HepG2 (cell line): ENCODE data around the gene PUS1. TPM values are rescaled to one million over a fixed set of nuclear protein-coding genes. Genes with fewer than 3 reads are reported as not detected.

Source experiments
- ATAC-seq: fragments of 200-7000 bp; cut with Tn5 transposase; 3 replicates; pipeline ENCODE4 v1.9.1; 2020; ENCODE audit warnings: mild to moderate bottlenecking, moderate library complexity
- BruUV-seq: library from RNA; stranded (reverse); fragments of 400-500 nt; replicated peaks from 2 replicates; lab custom pipeline; 2021; lab: Mats Ljungman, UMichigan
- CTCF ChIA-PET: fragments of 300-600 bp; formaldehyde crosslinking; extraction: SDS; loops from one replicate; lab custom pipeline; 2021; ENCODE audit warnings: low total read pairs, inconsistent platforms, low intra/inter-chr PET ratio; lab: Yijun Ruan, JAX
- POLR2A ChIA-PET: fragments of 350-600 bp; sonication (Branson Sonifier 250); formaldehyde crosslinking; loops from one replicate; lab custom pipeline; 2020; ENCODE audit warnings: antibody characterized with exemption, inconsistent platforms; lab: Yijun Ruan, JAX
- DNase-seq: peaks from one replicate; pipeline ENCODE4 v3.0.0-alpha.2; 2015; ENCODE audit warnings: low spot score
- FAIRE-seq: peaks from 3 replicates; lab custom pipeline; 2011; peaks lifted over from hg19 to GRCh38; lab: Jason Lieb, UNC
- H2AFZ ChIP-seq: one replicate; pipeline ENCODE4 v1.6.1; 2011; ENCODE audit warnings: low read length, inconsistent platforms
- H3K27ac ChIP-seq: fragments of 300-600 bp; 3 replicates; pipeline ENCODE4 v1.8.0; 2011; ENCODE audit warnings: mixed run types, mild to moderate bottlenecking, mixed read lengths, low read length, inconsistent platforms; ENCODE audit not compliant: insufficient read depth; ENCODE audit errors: extremely low read length
- H3K27me3 ChIP-seq, 2 experiments: fragments of 200-600 bp in 1 of 2; 2 replicates in 1 of 2; 3 replicates in 1 of 2; pipeline versions ENCODE4 v1.6.0 to v1.8.0; 2011; ENCODE audit warnings: low read length in 2 of 2, mild to moderate bottlenecking in 2 of 2, moderate library complexity in 2 of 2, inconsistent platforms in 1 of 2; ENCODE audit not compliant: insufficient read depth in 2 of 2, control insufficient read depth in 1 of 2
- H3K36me3 ChIP-seq, 2 experiments: fragments of 200-600 bp in 1 of 2; replicated peaks in 1 of 2; 2 replicates in 1 of 2; 3 replicates in 1 of 2; pipeline versions ENCODE4 v1.5.1 to v1.8.0; 2011; ENCODE audit warnings: low read length in 2 of 2, inconsistent platforms in 1 of 2; ENCODE audit not compliant: insufficient read depth in 2 of 2, control insufficient read depth in 1 of 2
- H3K4me1 ChIP-seq: 2 replicates; pipeline ENCODE4 v1.5.1; 2012; ENCODE audit warnings: low read length, inconsistent platforms; ENCODE audit not compliant: insufficient read depth
- H3K4me2 ChIP-seq: 2 replicates; pipeline ENCODE4 v1.6.0; 2011; ENCODE audit warnings: low read depth, low read length, inconsistent platforms
- H3K4me3 ChIP-seq, 3 experiments: fragments of 200-600 bp in 1 of 3; sonication (generic), shearing (Covaris generic) in 1 of 3; replicated peaks in 1 of 3; 2 replicates each; pipeline ENCODE4 v1.5.1; 2011 to 2016; ENCODE audit warnings: low read length in 3 of 3, inconsistent platforms in 2 of 3, low read depth in 2 of 3, mild to moderate bottlenecking in 2 of 3, control low read depth in 1 of 3, mixed read lengths in 1 of 3; ENCODE audit not compliant: insufficient read depth in 1 of 3
- H3K79me2 ChIP-seq: one replicate; pipeline ENCODE4 v1.6.1; 2011; ENCODE audit warnings: low read length, inconsistent platforms; ENCODE audit not compliant: insufficient read depth
- H3K9ac ChIP-seq: 2 replicates; pipeline ENCODE4 v1.6.0; 2011; ENCODE audit warnings: mild to moderate bottlenecking, low read depth, low read length, inconsistent platforms; ENCODE audit not compliant: insufficient read depth
- H3K9me3 ChIP-seq: 2 replicates; pipeline ENCODE4 v1.5.1; 2012; ENCODE audit warnings: mild to moderate bottlenecking, low read length
- H4K20me1 ChIP-seq: 2 replicates; pipeline ENCODE4 v1.6.0; 2011; ENCODE audit warnings: inconsistent platforms, mild to moderate bottlenecking, low read length, moderate library complexity; ENCODE audit not compliant: insufficient read depth
- BRCA1 ChIP-seq: sonication (generic); formaldehyde crosslinking; IDR thresholded peaks from 2 replicates; pipeline ENCODE4 v1.4.0; 2020; ENCODE audit warnings: missing genetic modification reagents
- CBFB ChIP-seq: sonication (generic); formaldehyde crosslinking; IDR thresholded peaks from 2 replicates; pipeline ENCODE4 v1.4.0; 2020; ENCODE audit warnings: missing genetic modification reagents
- CEBPG ChIP-seq: IDR thresholded peaks from 2 replicates; pipeline ENCODE4 v1.6.1; 2016
- FOSL2 ChIP-seq: sonication (generic); formaldehyde crosslinking; IDR thresholded peaks from 2 replicates; pipeline ENCODE4 v1.4.0; 2020; ENCODE audit warnings: missing genetic modification reagents
- FOXA1 ChIP-seq, 2 experiments: fragments of 450-650 bp in 1 of 2; sonication (generic) in 1 of 2; formaldehyde crosslinking in 1 of 2; IDR thresholded peaks; 2 replicates each; pipeline versions ENCODE4 v1.4.0 to v1.6.1; 2016 to 2020; ENCODE audit warnings: missing genetic modification reagents in 1 of 2
- FOXJ3 ChIP-seq: sonication (generic); formaldehyde crosslinking; IDR thresholded peaks from 2 replicates; pipeline ENCODE4 v1.4.0; 2020; ENCODE audit warnings: missing genetic modification reagents, mild to moderate bottlenecking, borderline replicate concordance
- LCORL ChIP-seq, 2 experiments: fragments of 450-650 bp in 1 of 2; sonication (generic) in 1 of 2; formaldehyde crosslinking in 1 of 2; IDR thresholded peaks; 2 replicates each; pipeline versions ENCODE4 v1.5.0 to v1.6.1; 2017 to 2020; ENCODE audit warnings: antibody characterized with exemption in 1 of 2, missing genetic modification reagents in 1 of 2
- MEF2D ChIP-seq: sonication (generic); formaldehyde crosslinking; IDR thresholded peaks from 2 replicates; pipeline ENCODE4 v1.5.1; 2020; ENCODE audit warnings: mild to moderate bottlenecking, missing genetic modification reagents
- POLR2A ChIP-seq, 2 experiments: IDR thresholded peaks; 2 replicates each; pipeline ENCODE4 v1.6.1; 2011; ENCODE audit warnings: low read depth in 2 of 2, low read length in 2 of 2, mild to moderate bottlenecking in 1 of 2, moderate library complexity in 1 of 2; ENCODE audit not compliant: insufficient read depth in 1 of 2
- RBM22 ChIP-seq: fragments of 200-400 bp; formaldehyde crosslinking; optimal IDR thresholded peaks from 2 replicates; pipeline ENCODE3; 2017; ENCODE audit warnings: mild to moderate bottlenecking, low read length, moderate library complexity
- RFXAP ChIP-seq: sonication (generic); formaldehyde crosslinking; IDR thresholded peaks from 2 replicates; pipeline ENCODE4 v1.4.0; 2020; ENCODE audit warnings: missing genetic modification reagents, borderline replicate concordance
- SRSF1 ChIP-seq: fragments of 200-400 bp; formaldehyde crosslinking; optimal IDR thresholded peaks from 2 replicates; pipeline ENCODE3; 2017; ENCODE audit warnings: mild to moderate bottlenecking, low read depth, low read length, moderate library complexity
- TBX2 ChIP-seq: sonication (generic); formaldehyde crosslinking; IDR thresholded peaks from 2 replicates; pipeline ENCODE4 v1.5.0; 2020; ENCODE audit warnings: missing genetic modification reagents, mild to moderate bottlenecking, borderline replicate concordance
- XBP1 ChIP-seq: sonication (generic); formaldehyde crosslinking; IDR thresholded peaks from 2 replicates; pipeline ENCODE4 v1.5.0; 2020; ENCODE audit warnings: missing genetic modification reagents
- ZBTB49 ChIP-seq: sonication (generic); formaldehyde crosslinking; IDR thresholded peaks from 2 replicates; pipeline ENCODE4 v1.4.0; 2020; ENCODE audit warnings: missing genetic modification reagents, borderline replicate concordance
- ZFY ChIP-seq: sonication (generic); formaldehyde crosslinking; IDR thresholded peaks from 2 replicates; pipeline ENCODE4 v1.4.0; 2020; ENCODE audit warnings: missing genetic modification reagents
- ZMAT3 ChIP-seq: sonication (generic); formaldehyde crosslinking; conservative IDR thresholded peaks from 2 replicates; pipeline ENCODE4 v1.7.0; 2021; ENCODE audit warnings: missing genetic modification reagents
- ZNF382 ChIP-seq: sonication (generic); formaldehyde crosslinking; IDR thresholded peaks from 2 replicates; pipeline ENCODE4 v1.5.0; 2020; ENCODE audit warnings: missing genetic modification reagents, mild to moderate bottlenecking, borderline replicate concordance
- ZNF446 ChIP-seq: sonication (generic); formaldehyde crosslinking; IDR thresholded peaks from 2 replicates; pipeline ENCODE4 v1.5.0; 2020; ENCODE audit warnings: mild to moderate bottlenecking, missing genetic modification reagents
- ZNF607 ChIP-seq: sonication (generic); formaldehyde crosslinking; IDR thresholded peaks from 2 replicates; pipeline ENCODE4 v1.5.1; 2020; ENCODE audit warnings: missing genetic modification reagents, mild to moderate bottlenecking, borderline replicate concordance
- WGBS: methylation state at CpG from one replicate; pipeline ENCODE4 v1.1.6; 2017; ENCODE audit warnings: low lambda C conversion rate; 5-methylcytosine and 5-hydroxymethylcytosine counted together
- in situ Hi-C: cut with HindIII; loops from 2 replicates; pipeline ENCODE4 v1.10.0; 2017; ENCODE audit warnings: low pct_unique_long_range_greater_than_20kb; ENCODE audit not compliant: extremely low pct_ligation_motif_present
- intact Hi-C: fragments of 100-400 bp; cut with micrococcal nuclease; formaldehyde crosslinking; loops from one replicate; pipeline ENCODE4 v1.10.0; 2022; ENCODE audit not compliant: unreplicated experiment
- polyA plus RNA-seq, 8 experiments: library from polyadenylated mRNA; depleted of rRNA in 3 of 8; stranded (reverse) in 7 of 8; unstranded in 1 of 8; fragments of >200 nt; fragmentation: Illumina TruSeq in 4 of 8; extraction: Trizol in 4 of 8; gene quantifications; 2 replicates each; pipeline versions ENCODE4 v1.2.1 to v1.2.3, GENCODE V29; 2011 to 2016; ENCODE audit warnings: low read depth in 4 of 8, missing spikeins in 1 of 8, mixed read lengths in 1 of 8; ENCODE audit not compliant: insufficient read depth in 1 of 8
- total RNA-seq, 5 experiments: library from RNA; depleted of rRNA; stranded (reverse); fragments of >200 nt; fragmentation: Illumina TruSeq; extraction: Trizol; gene quantifications; 2 replicates each; pipeline ENCODE4 v1.2.3, GENCODE V29; 2016; ENCODE audit warnings: low read depth in 1 of 5

Gene PUS1
- total and polyA plus RNA-seq, 2 of the 13 experiments (the other 11 are each of a cell fraction or from before 2014, with no cell fraction given) = 19.2 to 24.7 TPM

GRCh38 chr12:131893605-131894312 lies 35.3 kb upstream of the PUS1 start:
- Histone ChIP-seq H4K20me1 (peaks cover 13% of the 10 kb centered on the region; the same call in 1 of the 2 replicates), H3K4me1 (peaks cover 24% of the 10 kb centered on the region), H2AFZ (peak overlapping the region; percentile 58), H3K27me3 (peaks cover 2 to 9% of the 10 kb centered on the region in 2 experiments; a peak in 4 of 5 replicates), H3K9me3 (no peaks in the 10 kb centered on the region), H3K4me2 (peak overlapping the region; percentile 79), H3K36me3 (peaks cover 1 to 5% of the 10 kb centered on the region in 2 experiments; a peak in 3 of 5 replicates), H3K27ac (no peak overlapping the region), H3K9ac (0 out of 2 replicates have a peak overlapping the region, but pooled peaks have one; percentile 12), H3K4me3 (peak overlapping the region; percentile 20 to 65 (median 33)), H3K79me2 (peaks cover 8% of the 10 kb centered on the region)
- ATAC-seq (no peak), FAIRE-seq (no peak), DNase-seq (no peak)
- ChIA-PET CTCF (no interaction called here), POLR2A (interaction anchor here (0.7 to 1.9 kb wide), 4 partner anchors 32 to 1069 kb away, joined by 3 to 11 read pairs (median 4); no protein-coding TSS in a partner anchor)
- 29% methylated on average over 19 of the region's 19 CpGs for WGBS
- no TSS peak for BruUV-seq
- in situ Hi-C loops = no loop called here
- intact Hi-C loops = loop anchor here (10.0 kb wide), 1 partner anchor 59 kb away; no protein-coding TSS in a partner anchor
- TF ChIP-seq MEF2D (no peak), LCORL (IDR thresholded peaks at IDR 0.05) (no peak), LCORL (CRISPR knock-in tag; IDR thresholded peaks at IDR 0.05) (0 out of 2 replicates have a peak, but pooled peaks have one; percentile 33), FOXA1 (IDR thresholded peaks at IDR 0.05) (no peak), FOXA1 (CRISPR knock-in tag; IDR thresholded peaks at IDR 0.05) (no peak), TBX2 (CRISPR knock-in tag) (no peak), XBP1 (CRISPR knock-in tag) (no peak), FOXJ3 (CRISPR knock-in tag) (no peak), ZNF382 (no peak), FOSL2 (CRISPR knock-in tag) (no peak), ZNF607 (CRISPR knock-in tag) (no peak), SRSF1 (no peak), CEBPG (CRISPR knock-in tag) (no peak), ZFY (CRISPR knock-in tag) (no peak), ZBTB49 (CRISPR knock-in tag) (no peak), CBFB (CRISPR knock-in tag) (no peak), RBM22 (no peak), ZMAT3 (CRISPR knock-in tag) (no peak), BRCA1 (CRISPR knock-in tag) (no peak), RFXAP (CRISPR knock-in tag) (no peak), POLR2A (IDR thresholded peaks at IDR 0.05; ENCODE audit: insufficient read depth in 1 of 2, low read depth in 2 of 2, low read length in 2 of 2) (no peak), ZNF446 (no peak)
